HG02759 (cell line): Measurements from ENCODE around the gene PIK3R5.
A peak's percentile ranks its signal among the peaks of the same experiment; 100 is the strongest.

Experiments used
- ATAC-seq: cut with Tn5 transposase; IDR thresholded peaks from one replicate; pipeline ENCODE4 v1.9.1; 2021; ENCODE audit warnings: mild to moderate bottlenecking, moderate library complexity; ENCODE audit not compliant: unreplicated experiment

PIK3R5 gene

GRCh38 chr17:8925141-8925540, 40.4 kb downstream of the PIK3R5 start:
- no peak for ATAC-seq

GRCh38 chr17:8924595-8924994, 40.9 kb downstream of the PIK3R5 start:
- no peak for ATAC-seq

GRCh38 chr17:8923762-8924161, 41.7 kb downstream of the PIK3R5 start:
- ATAC-seq, result no peak

GRCh38 chr17:8922928-8923327, 42.6 kb downstream of the PIK3R5 start:
- no peak for ATAC-seq

GRCh38 chr17:8922451-8922850, 43.1 kb downstream of the PIK3R5 start:
- no peak for ATAC-seq

- ATAC-seq, result peak; percentile 65
Observed at GRCh38 chr17:8921147-8921546, 44.4 kb downstream of the PIK3R5 start.

- ATAC-seq, result no peak
Observed at GRCh38 chr17:8918807-8919465, 46.6 kb downstream of the PIK3R5 start.

GRCh38 chr17:8916466-8916865, 49.0 kb downstream of the PIK3R5 start:
- no peak for ATAC-seq

- ATAC-seq, result no peak
Observed at GRCh38 chr17:8914554-8914953, 51.0 kb downstream of the PIK3R5 start.

GRCh38 chr17:8913879-8914278, 51.6 kb downstream of the PIK3R5 start:
- ATAC-seq, result no peak

- ATAC-seq, result no peak
Observed at GRCh38 chr17:8913091-8913490, 52.4 kb downstream of the PIK3R5 start.

- no peak for ATAC-seq
Observed at GRCh38 chr17:8912084-8912981, 53.2 kb downstream of the PIK3R5 start.

GRCh38 chr17:8910969-8911604, 54.4 kb downstream of the PIK3R5 start:
- ATAC-seq, result no peak

- ATAC-seq, result no peak
Observed at GRCh38 chr17:8909586-8910270, 55.8 kb downstream of the PIK3R5 start.

GRCh38 chr17:8905331-8905730, 60.2 kb downstream of the PIK3R5 start:
- ATAC-seq, result no peak

- ATAC-seq, result no peak
Observed at GRCh38 chr17:8904686-8905085, 60.8 kb downstream of the PIK3R5 start.

- no peak for ATAC-seq
Observed at GRCh38 chr17:8904201-8904600, 61.3 kb downstream of the PIK3R5 start.

- ATAC-seq, result peak; percentile 50
Observed at GRCh38 chr17:8900626-8901585, 64.6 kb downstream of the PIK3R5 start.

GRCh38 chr17:8900207-8900606, 65.3 kb downstream of the PIK3R5 start:
- ATAC-seq, result no peak

- ATAC-seq, result no peak
Observed at GRCh38 chr17:8898636-8899035, 66.9 kb downstream of the PIK3R5 start.
